ENCODE measurements around the gene MYO5B. TPM values are rescaled to one million over a fixed set of nuclear protein-coding genes. Genes with fewer than 3 reads are reported as not detected.
A peak's percentile ranks its signal among the peaks of the same experiment; 100 is the strongest.

MYO5B gene
- total and polyA plus RNA-seq, 2 experiments from 2014 or later: 20.3 to 41.9 TPM

DNA sequence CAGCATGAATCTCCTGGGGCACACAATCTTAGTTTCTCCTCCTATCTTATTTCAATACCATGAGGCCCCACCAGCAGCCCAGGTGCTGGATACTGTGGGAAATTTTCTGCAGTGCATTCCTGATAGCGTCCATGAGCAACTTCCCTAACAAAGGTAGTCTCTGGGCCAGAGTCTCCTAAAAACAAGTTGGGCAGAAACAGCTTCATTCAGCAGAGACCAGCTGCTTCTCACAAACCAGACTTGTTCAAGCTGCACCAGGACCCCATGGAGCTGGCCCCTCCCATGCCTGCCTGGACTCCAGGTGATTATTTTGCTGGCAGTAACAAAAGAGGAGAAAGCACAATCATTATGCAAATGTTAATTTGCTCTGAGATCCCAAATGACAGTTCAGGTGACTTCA lies 31.4 kb downstream of the MYO5B start:
- H4K20me1 ChIP-seq (ENCODE audit: insufficient read depth, poor library complexity, severe bottlenecking): peaks cover 4% of the 10 kb centered on the region
- TF ChIP-seq EZH2 (IDR thresholded peaks at IDR 0.05; ENCODE audit: borderline replicate concordance): no peak
- TF ChIP-seq, protein P1, sequence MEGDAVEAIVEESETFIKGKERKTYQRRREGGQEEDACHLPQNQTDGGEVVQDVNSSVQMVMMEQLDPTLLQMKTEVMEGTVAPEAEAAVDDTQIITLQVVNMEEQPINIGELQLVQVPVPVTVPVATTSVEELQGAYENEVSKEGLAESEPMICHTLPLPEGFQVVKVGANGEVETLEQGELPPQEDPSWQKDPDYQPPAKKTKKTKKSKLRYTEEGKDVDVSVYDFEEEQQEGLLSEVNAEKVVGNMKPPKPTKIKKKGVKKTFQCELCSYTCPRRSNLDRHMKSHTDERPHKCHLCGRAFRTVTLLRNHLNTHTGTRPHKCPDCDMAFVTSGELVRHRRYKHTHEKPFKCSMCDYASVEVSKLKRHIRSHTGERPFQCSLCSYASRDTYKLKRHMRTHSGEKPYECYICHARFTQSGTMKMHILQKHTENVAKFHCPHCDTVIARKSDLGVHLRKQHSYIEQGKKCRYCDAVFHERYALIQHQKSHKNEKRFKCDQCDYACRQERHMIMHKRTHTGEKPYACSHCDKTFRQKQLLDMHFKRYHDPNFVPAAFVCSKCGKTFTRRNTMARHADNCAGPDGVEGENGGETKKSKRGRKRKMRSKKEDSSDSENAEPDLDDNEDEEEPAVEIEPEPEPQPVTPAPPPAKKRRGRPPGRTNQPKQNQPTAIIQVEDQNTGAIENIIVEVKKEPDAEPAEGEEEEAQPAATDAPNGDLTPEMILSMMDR (IDR thresholded peaks at IDR 0.05; ENCODE audit: poor library complexity): no peak
- no peak for TF ChIP-seq EZH2phosphoT487 (IDR thresholded peaks at IDR 0.05; ENCODE audit: low read depth, severe bottlenecking, unreplicated experiment)
- H3K36me3 ChIP-seq (replicated peaks; ENCODE audit: insufficient read depth, low read depth): no peaks in the 10 kb centered on the region
- H3K4me3 ChIP-seq: no peak overlapping the region
- no peak for DNase-seq (ENCODE audit: low spot score)
- H3K79me2 ChIP-seq: peaks cover 75% of the 10 kb centered on the region
- peaks cover 34% of the 10 kb centered on the region for H3K4me1 ChIP-seq (ENCODE audit: insufficient read depth)
- H3K27ac ChIP-seq: peak overlapping the region; percentile 67
- H3K9me3 ChIP-seq (ENCODE audit: low read depth): no peaks in the 10 kb centered on the region
- no peak overlapping the region for H3K4me2 ChIP-seq
- H3K27me3 ChIP-seq: no peaks in the 10 kb centered on the region
- no peak overlapping the region for H2AFZ ChIP-seq
- WGBS (ENCODE audit: low lambda C conversion rate, missing lambda C conversion rate): 32% methylated on average over 1 of the region's 1 CpG
- H3K9me2 ChIP-seq (replicated peaks; ENCODE audit: insufficient read depth): no peaks in the 10 kb centered on the region

DNA sequence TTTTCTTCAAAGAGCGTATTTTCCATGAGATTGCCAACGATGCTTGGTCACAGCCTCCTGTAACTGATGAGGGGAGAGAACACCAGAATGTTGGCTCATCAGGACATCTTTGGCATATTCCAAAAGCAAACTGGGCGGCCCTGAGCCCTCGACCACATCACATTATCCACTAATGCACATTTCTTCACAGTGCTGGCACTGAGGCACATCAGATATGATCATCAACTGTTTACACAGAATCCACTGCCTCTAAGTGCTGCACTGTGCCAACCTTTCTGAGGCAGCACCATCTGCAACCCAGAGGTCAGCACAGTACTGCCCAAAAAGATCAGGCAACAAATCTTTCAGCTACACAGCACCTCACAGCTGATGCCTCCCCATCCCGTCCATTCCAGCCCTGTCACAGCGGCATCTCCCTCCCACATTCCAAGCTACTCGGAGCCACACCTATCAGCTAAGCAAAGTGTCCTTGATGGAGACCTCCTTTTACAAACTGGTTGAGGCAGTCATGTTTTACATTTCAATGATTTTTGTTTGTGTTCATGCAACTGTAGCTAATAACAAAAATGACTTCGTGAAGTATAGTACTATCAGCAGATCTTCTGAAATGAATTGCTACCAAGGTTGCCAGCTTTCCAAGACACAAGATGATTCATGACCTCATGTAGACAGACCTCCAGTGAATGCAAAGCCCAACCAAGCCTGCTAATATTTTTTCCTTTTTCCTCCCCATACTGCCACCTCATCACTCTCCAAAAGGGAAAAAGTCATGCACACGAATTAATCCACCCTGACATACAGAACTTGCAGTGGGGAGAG lies 32.3 kb downstream of the MYO5B start:
- Histone ChIP-seq H3K9me2 (replicated peaks; ENCODE audit: insufficient read depth) (no peaks in the 10 kb centered on the region), H4K20me1 (ENCODE audit: insufficient read depth, poor library complexity, severe bottlenecking) (no peaks in the 10 kb centered on the region), H3K27me3 (no peaks in the 10 kb centered on the region), H3K4me2 (peak overlapping the region; percentile 7), H3K4me1 (ENCODE audit: insufficient read depth) (peaks cover 39% of the 10 kb centered on the region), H3K4me3 (no peak overlapping the region), H3K79me2 (peaks cover 75% of the 10 kb centered on the region), H2AFZ (no peak overlapping the region), H3K36me3 (replicated peaks; ENCODE audit: insufficient read depth, low read depth) (no peaks in the 10 kb centered on the region), H3K27ac (peak overlapping the region; percentile 67), H3K9me3 (ENCODE audit: low read depth) (no peaks in the 10 kb centered on the region)
- 65% methylated on average over 9 of the region's 9 CpGs for WGBS (ENCODE audit: low lambda C conversion rate, missing lambda C conversion rate)
- no peak for DNase-seq (ENCODE audit: low spot score)
- TF ChIP-seq EZH2phosphoT487 (IDR thresholded peaks at IDR 0.05; ENCODE audit: low read depth, severe bottlenecking, unreplicated experiment) (no peak), EZH2 (IDR thresholded peaks at IDR 0.05; ENCODE audit: borderline replicate concordance) (no peak)
- TF ChIP-seq, protein P1 (IDR thresholded peaks at IDR 0.05; ENCODE audit: poor library complexity): no peak

DNA sequence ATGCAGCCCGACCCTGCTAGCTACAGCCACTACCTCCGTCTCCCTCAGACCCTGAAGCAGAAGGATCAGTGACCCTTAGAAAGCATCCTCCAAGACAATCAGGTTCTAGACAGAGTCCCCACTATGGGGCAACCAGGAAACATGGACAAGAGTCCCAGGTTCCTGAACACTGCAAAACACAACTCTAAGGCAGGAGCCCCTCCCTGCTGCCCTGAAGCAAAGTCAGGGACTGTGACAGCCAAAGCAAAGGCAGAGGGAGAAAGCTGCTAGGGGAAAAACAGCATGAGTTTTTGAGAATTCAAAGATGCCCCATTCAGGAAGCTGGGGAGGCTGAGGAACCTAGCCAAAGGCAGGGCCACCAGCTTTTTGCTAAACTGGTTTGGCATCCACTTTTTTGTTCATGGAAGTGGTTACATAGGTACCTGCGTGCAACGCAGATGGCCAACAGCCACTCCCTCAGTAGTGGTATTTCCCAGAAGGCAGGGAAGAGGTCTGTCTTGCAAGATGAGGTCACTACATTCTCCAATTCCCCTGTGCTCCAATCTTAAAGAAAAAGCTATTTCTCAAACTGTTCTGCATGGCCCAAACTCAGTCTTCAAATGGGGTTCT lies 33.2 kb downstream of the MYO5B start:
- H3K4me1 ChIP-seq (ENCODE audit: insufficient read depth): peaks cover 39% of the 10 kb centered on the region
- no peak overlapping the region for H3K4me3 ChIP-seq
- no peak overlapping the region for H2AFZ ChIP-seq
- H3K9me3 ChIP-seq (ENCODE audit: low read depth): no peaks in the 10 kb centered on the region
- H3K36me3 ChIP-seq (replicated peaks; ENCODE audit: insufficient read depth, low read depth): no peaks in the 10 kb centered on the region
- no peaks in the 10 kb centered on the region for H3K9me2 ChIP-seq (replicated peaks; ENCODE audit: insufficient read depth)
- peak; percentile 26 for DNase-seq (ENCODE audit: low spot score)
- H3K4me2 ChIP-seq: no peak overlapping the region
- H3K27me3 ChIP-seq: no peaks in the 10 kb centered on the region
- TF ChIP-seq EZH2phosphoT487 (IDR thresholded peaks at IDR 0.05; ENCODE audit: low read depth, severe bottlenecking, unreplicated experiment) (no peak), EZH2 (IDR thresholded peaks at IDR 0.05; ENCODE audit: borderline replicate concordance) (no peak)
- TF ChIP-seq, protein P1 (IDR thresholded peaks at IDR 0.05; ENCODE audit: poor library complexity): no peak
- peaks cover 72% of the 10 kb centered on the region for H3K79me2 ChIP-seq
- H3K27ac ChIP-seq: peak overlapping the region; percentile 67
- H4K20me1 ChIP-seq (ENCODE audit: insufficient read depth, poor library complexity, severe bottlenecking): no peaks in the 10 kb centered on the region
- 73% methylated on average over 4 of the region's 4 CpGs for WGBS (ENCODE audit: low lambda C conversion rate, missing lambda C conversion rate)

Data from hepatocyte (in vitro differentiated cells).